Measurements from ENCODE around the gene FAM114A1.

The FAM114A1 gene

DNA sequence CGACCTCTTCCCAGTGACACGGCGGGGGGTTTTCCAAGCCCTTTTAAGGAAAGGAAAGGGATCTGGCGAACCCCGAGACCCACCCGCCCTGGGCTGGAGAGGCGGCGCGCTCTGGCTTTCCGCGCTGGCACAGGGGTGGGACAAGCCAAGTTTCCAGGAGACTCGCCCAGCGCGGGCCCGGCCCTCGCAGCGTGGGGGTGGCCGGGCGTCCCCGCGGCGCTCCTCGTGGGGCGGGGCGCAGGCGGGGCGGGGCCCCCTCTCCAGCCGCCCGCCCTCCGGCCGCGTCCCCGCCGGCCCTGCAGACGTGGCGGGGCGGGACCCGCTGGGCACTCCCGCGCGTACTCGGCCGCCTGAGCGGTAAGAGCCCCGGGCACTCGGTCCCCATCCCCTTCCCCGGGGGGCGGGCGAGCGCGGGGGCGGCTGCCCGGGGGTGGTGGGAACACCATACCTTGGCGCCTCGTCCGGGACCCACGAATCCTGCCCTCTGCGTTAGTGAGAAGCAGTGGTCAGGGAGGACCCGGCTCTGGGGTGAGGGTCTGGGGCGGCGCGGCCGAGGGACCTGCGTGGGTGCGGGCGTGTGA lies at the start of gene FAM114A1:
Gene FAM114A1 (plus strand): TSS at position 329 of the 581 bp plus-strand sequence. CDS start 10,273 bp downstream, outside the sequence.
- DNase-seq = peak; percentile 14

DNA sequence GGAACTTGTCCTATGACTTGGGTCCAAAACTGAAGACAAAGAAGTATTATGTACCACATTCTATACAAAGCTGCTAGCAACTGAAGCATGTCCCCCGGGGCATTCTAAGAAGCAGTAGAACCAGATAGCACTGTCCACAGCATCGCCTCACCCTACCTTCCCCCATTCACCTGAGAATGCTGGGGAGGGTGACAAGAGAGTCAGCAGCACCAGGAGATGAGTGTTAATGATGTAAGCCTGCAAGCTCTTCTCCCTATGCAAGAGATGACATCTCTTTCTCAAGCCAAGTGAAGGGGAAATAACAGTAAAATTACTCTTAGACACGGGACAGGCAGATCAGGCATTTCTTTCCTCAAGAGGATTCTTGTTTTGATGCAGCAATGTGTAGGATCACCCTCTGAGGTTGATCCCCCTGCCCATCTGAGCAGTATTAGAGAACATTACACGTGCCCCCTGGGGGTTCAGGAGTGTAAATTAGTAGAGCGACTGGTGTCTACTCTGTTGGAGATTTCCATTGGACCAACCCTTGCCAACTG lies 49.1 kb upstream of the FAM114A1 start:
- DNase-seq = no peak

DNA sequence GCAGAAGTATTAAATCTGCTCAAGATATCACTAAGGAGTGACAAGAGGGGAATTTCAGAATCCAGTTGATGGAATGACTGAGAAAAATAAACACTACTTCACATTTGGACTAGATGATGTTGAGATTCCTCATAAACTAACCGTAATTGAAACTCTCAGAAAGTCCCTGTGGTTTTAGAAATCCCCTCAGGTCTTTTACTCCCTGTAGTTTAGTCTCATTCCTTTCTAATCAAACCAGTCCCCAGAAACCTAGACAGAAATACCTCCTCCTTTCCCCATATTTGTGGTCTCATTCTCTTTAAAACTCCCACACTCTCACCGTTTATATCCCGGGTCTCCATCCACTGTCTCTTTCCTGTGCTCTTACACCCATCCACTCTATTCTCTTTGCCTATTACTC lies 48.0 kb upstream of the FAM114A1 start:
- peak; percentile 29 for DNase-seq

DNA sequence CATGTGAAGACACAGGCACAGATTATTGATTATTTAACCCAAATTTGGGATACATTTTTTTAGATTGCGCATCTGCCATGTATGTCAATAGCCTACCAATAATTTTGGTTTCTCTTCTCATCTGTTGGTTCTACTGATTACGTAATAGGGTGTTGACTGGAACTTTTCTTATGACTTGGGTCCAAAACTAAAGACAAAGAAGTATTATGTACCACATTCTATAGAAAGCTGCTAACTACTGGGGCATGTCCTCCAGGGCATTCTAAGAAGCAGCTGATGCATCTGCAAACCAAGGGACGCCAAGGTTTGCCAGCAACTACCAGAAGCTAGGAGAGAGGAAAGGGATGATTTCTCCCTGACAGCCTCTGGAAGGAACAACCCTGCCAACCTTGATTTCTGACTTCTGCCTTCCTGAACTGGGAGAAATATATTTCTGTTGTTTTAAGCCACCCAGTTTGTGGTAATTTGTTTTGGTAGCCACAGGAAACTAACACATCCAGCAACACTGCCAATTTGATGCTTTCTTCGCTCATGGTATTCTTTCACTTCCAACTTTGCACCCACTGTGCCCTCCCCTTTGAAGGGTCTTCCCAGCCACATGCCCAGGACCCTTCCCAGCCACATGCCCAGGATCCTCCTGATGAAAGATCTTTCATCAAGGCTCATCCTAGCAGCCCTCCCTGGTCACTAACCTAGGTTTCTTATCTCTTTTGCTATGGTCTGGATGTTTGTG lies 47.1 kb upstream of the FAM114A1 start:
- peak; percentile 7 for DNase-seq

DNA sequence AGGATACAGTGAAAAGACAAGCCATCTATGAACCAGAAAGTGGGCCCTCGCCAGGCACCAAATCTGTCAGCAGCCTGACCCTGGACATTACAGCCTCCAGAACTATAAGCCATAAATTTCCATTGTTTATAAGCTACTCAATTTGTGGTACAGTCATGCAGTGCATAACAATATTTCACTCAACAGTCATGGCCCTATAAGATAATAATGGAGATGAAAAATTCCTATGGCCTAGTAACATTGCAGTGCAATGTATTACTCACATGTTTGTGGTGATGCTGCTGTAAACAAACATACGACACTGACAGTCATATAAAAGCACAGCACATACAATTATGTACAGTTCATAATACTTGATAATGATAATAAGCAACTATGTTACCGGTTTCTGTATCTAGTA lies 45.9 kb upstream of the FAM114A1 start:
- no peak for DNase-seq

DNA sequence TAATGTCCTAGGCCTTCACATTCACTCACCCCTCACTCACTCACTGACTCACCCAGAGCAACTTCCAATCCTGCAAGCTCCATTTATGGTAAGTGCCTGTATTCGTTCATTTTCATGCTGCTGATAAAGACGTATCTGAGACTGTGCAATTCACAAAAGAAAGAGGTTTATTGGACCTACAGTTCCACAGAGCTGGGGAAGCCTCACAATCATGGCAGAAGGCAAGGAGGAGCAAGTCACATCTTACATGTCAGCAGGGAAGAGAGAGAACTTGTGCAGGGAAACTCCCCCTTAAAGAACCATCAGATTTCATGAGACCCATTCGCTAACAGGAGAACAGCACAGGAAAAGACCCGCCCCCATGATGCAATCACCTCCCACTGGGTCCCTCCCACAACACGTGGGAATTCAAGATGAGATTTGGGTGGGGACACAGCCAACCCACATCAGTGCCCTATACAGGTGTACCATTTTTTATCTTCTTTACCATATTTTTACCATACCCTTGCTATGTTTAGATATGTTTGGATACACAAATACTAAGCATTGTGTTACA lies 44.8 kb upstream of the FAM114A1 start:
- no peak for DNase-seq

DNA sequence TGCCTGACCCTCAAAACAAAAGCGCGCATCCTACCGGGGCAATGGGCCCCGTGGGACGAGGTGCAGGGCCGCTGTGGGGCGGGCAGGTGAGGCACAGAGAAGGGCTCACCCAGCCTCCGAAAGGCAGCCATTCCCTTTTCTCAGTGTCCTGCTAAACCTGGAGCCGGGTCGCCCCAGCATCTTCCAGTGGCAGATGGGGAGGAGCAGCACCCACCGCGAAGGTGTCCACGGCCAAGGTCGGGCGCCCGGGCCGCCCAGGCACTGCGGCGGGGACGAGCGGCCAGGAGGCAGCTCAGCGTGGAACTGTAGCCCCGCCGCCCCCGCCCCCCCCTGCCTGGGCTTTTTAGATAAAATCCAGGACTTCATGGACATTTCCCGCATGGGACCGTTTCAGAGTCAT lies 43.8 kb upstream of the FAM114A1 start:
- no peak for DNase-seq

DNA sequence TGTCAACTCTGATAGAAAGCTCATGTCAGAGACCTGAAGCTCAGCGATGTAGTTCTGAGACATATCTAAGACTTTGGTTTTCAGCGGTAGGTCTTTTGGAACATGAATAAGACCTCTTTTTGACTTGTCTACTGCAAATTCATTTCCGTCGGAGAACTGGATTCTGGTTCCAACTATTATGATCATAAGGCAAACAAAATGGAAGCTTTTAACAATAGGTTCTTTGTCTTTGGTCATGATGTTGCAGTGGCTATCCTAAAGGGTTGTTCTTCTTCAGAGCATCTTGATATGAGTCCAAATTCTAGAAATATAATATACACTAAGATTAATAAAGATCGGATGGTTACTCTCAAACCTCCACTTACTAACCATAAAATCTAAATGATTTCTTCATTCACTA lies 38.4 kb upstream of the FAM114A1 start:
- DNase-seq = no peak

DNA sequence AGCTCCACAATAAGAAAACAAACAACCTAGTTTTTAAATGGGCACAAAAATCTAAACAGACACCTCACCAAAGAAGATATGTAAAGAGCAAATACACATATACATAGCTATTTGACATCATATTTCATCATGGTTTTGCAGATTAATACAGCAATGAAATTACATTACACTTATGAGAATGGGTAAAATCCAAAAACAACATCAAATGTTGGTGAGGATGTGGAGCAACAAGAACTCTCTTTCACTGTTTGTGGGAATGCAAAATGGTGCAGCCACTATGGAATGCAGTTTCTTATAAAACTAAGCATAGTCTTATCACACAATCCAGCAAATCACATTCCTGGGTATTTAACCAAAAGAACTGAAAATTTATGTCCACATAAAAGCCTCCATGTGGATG lies 36.0 kb upstream of the FAM114A1 start:
- no peak for DNase-seq

DNA sequence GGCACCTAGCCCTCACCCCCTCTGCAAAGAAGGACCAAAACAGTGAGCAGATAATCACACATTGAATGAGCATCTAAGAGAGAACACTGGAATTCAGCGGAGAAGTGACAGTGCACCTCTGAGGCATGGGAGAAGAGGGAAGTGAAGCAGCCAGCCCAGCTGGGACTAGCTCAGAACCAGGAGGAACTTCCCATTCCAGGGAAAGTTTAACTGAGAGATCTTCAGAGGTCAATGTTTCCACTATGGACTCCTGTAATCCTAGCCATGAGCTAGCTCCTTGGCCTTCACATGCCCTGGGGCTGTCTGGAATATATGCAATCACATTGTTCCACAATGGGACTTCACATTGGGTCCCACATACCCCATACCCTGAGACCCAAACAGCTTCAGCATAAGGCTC lies 35.4 kb upstream of the FAM114A1 start:
- no peak for DNase-seq

DNA sequence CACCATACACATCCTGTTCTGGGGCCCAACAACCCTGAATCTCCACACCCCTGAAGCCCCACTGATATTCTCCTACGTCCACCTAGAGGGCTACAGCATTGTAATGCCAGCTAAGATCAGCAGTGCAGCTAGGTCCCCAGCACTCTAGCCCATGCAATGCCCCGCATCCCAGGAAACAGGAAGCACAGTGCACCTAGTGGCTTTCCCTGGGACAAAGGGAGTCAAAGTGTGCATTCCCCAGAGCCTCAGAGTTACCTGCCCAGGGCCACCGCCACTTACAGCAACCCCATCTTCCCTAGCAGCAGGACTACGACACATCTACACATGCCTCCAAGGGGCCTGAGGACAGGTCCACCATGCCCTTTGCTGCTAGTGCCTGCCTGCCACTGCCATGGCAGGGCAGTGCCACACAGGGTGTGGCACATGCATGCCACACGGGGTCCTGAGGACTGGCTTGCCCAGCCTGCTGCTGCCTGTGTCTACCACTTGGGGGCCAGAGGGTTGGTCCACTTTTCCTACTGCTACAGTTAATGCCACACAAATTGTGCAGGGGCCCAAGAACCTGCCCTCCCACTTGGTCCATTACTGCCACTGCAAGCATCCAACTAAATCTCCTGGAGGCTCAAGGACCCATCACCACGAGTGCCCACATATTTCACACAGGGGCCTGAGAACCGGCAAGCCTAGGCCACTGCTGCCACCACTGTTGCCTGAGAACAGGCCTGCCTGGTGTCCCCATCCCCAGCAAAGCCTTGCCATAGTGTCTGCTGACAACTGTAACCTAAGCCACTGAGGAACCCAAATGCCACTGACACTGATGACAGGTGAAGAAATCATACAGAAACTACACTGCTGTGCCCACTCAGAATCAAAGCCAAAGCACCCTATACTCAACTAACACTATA lies 34.7 kb upstream of the FAM114A1 start:
- no peak for DNase-seq

DNA sequence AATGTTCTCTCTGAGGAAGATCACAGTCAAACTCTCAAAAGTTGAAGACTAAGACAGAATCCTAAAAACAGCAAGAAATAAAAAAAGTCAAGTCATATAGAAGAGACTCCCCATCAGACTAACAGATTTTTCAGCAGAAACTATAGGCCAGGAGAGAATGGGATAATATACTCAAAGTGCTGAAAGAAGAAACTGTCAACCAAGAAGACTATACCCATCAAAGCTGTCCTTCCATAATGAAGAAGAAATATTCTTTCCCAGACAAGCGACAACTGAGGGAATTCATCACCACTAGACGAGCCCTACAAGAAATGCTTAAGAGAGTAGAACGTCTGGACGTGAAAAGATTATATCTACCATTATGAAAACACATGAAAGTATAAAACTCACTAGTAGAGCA lies 33.0 kb upstream of the FAM114A1 start:
- DNase-seq = no peak

DNA sequence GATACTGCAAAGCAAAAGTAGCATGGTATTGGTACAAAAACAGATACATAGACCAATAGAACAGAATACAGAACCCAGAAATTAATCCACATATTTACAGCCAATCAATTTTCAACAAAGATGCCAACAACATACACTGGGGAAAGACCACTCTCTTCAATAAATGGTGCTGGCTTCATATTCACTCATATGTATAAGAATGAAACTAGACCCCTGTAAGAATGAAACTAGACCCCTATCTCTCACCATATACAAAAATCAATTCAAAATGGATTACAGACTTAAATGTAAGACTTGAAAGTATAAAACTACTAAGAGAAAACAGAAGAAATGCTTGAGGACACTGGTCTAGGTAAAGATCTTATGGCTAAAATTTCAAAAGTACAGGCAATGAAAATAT lies 30.3 kb upstream of the FAM114A1 start:
- no peak for DNase-seq

DNA sequence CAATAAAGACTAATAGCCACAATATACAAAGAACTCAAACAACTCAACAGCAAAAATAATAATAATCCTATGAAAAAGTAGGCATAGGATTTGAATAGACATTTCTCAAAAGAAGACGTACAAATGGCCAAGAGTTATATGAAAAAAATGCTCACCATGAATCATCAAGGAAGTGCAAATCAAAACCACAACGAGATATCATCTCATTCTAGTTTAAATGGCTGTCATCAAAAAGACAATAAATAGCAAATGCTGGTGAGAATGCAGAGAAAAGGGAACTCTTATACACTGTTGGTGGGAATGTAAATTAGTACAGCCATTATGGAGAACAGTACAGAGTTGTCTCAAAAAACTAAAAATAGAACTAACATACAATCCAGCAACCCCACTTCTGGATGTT lies 29.8 kb upstream of the FAM114A1 start:
- no peak for DNase-seq

DNA sequence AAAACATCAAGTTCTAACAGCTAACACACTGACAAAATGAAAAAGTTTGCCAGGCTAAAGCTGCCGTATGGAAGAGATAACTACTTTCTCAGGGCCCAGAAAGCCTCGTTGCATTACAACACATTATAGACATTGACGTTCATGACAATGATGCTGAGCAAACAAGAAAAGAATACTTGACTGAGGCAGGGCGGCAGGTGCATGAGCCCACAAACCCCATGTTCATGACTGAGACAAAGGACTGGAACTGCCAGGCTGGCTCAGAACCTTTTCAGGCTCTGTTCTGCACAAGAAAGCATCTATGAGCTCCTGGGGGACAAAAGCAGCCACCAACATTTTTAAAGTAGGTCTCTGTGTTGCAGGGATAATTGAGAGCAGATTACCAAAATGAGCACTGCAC lies 24.6 kb upstream of the FAM114A1 start:
- no peak for DNase-seq

DNA sequence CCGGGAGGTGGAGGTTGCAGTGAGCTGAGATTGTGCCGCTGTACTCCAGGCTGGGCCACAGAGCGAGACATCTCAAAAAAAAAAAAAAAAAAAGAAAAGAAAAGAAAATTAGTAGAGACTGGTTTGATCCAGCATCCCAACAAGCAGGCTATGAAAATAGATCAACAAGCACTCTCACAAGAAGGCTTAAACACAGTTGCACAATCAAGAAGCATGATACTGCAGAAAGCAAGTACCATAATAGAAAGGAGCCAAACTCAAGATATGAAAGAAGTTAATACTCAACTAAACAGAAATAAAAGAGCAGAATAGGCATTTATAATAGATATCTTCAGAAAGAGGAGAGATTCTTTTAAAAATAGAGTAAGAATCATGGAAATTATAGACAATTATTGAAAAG lies 21.6 kb upstream of the FAM114A1 start:
- DNase-seq = no peak

DNA sequence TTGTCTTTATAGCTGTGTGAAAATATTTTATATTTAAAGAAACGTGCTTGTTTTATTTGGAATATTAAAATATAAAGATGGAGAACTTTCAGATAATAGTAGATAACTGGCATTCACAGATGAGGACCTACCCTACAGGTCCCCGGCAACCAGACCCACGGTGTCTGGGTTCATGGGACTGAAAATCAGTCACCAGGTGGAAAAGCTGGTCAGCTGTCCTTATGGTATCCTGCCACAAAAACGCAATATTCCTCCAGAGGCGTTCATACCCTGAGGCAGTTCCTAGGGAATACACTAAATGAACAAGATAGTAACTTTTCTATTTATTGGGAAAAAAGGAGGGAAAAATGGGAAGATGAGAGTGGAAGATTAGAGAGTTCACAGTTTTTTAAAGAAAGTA lies 12.1 kb upstream of the FAM114A1 start:
- no peak for DNase-seq

DNA sequence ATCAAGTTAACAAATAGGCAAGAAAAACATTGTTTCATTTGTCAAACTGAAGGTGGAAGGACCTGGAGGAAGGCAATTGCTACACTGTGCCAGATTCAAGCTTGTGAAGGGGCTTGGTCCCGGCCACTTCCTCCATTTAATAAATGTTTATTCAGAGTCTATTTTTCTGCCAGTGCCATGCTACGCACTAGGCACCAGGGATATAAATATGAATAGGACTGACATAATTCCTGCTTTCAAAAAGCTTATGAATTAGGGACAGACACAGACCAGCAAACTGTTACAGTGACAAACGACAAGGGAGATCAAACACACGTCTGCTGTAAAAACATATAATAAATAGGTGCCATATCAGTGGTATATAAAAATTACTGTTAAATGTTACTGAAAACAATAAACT lies 11.6 kb upstream of the FAM114A1 start:
- DNase-seq = no peak

DNA sequence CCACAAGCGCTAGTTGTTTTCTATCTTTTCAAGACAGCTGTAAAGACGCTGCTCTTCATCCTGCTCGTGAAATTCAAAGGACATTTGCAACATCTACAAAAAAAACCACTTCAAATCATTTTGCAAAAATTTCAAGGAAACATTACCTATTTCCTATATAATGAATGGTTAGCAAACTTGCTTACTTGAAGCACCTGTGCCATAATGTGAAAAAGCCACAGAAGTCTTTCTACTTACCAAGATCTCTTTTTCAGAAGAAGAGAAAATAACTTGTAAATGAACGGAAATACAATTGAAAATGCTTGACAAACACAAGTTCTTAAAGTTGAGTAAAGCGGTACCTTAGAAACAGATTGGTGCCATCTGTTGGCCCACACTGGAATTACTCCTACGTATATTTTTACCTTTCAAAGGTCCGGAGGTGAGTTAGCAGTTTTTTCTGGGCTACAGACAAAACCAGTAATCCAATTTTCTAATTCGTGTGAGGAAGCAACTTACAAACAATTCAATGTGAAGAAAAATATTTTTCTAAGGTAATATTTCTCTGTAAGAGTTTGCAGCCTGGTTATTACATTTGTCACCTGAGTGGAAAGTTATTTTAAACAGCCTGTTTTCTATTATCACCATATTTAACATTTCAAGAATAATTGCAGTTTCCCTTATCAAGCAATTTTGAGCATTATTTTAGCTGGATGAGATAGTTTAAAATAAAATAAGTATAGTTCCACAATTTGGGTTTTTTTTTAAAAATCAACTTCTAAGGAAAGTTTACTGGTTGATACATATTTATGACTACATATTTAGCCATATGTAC lies 10.9 kb upstream of the FAM114A1 start, which contains the start of gene TLR6:
Gene TLR6 (minus strand): TSS at position 294 of the 814 bp plus-strand sequence. CDS start 27,344 bp downstream, outside the sequence.
- peak; percentile 84 for DNase-seq

DNA sequence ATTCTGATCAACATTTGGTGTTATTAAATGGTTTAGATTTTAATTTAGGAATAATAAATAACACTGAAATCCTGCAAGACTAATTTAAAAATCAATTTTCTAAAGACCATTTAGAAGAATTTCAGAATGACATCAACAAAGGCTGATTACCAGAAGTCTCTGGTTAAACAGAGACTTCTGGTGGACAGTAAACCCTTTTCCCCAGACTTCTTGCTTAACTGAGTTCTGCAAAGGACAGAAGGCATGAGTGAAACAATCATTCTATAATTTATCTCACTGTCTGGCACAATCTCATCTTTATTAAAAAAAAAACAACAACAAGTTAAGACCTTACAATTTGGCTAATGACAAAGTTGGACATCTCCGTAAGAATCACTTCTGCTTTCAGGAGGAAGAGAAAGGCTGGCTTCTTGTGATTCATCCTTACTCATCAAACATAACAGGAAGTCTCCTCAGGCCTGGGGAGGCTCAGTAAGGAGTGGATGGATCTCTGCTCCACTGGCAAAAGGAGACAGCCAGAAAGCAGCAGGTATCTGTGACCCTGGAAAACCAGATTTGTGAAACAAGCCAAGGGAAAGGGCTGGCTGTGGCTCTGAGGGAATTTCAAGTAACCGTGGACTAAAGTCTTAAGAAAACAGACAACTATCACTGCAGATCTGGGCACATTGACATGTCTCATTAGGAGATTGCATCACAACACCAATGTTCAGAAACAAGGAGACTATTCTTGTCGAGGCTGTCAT lies 10.1 kb upstream of the FAM114A1 start:
- DNase-seq = peak; percentile 70

DNA sequence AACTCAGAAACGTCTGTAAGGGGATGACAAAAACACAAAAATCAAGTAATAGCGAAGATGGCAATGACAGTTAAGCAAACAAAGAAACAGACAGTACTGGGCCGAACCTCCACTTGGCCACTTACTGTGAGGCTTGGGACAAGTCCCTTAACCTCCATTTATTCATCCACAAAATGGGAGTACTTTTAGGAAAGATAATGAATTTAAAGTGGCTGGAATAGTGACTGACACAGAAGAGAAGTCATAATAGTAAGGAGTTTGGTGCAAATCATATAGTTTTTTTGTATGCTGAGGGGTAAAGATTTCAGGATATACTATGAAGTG lies 9.5 kb upstream of the FAM114A1 start:
- peak; percentile 18 for DNase-seq

DNA sequence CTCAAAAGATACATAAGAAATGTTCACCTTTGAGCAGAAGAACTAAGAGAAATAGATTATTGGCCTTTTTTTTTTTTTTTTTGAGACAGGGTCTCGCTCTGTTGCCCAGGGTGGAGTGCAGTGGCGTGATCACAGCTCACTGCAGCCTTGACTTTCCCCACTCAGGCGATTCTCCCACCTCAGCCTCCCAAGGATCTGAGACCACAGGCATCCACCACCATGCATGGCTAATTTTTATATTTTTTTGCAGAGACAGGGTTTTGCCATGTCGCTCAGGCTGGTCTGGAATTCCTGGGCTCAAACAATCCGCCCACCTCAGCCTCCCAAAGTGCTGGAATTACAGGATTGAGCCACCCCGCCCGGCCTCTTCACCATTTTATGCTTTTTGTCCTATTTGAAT lies 8.1 kb upstream of the FAM114A1 start:
- no peak for DNase-seq
